HG02981 (cell line): ENCODE results near the gene AP4B1.

Source experiments
- ATAC-seq: cut with Tn5 transposase; IDR thresholded peaks from one replicate; pipeline ENCODE4 v1.9.1; 2021; ENCODE audit warnings: mild to moderate bottlenecking, moderate library complexity; ENCODE audit not compliant: unreplicated experiment

AP4B1 gene

GRCh38 chr1:113930499-113931161, 26.0 kb upstream of the AP4B1 start:
- peak; percentile 31 for ATAC-seq

DNA sequence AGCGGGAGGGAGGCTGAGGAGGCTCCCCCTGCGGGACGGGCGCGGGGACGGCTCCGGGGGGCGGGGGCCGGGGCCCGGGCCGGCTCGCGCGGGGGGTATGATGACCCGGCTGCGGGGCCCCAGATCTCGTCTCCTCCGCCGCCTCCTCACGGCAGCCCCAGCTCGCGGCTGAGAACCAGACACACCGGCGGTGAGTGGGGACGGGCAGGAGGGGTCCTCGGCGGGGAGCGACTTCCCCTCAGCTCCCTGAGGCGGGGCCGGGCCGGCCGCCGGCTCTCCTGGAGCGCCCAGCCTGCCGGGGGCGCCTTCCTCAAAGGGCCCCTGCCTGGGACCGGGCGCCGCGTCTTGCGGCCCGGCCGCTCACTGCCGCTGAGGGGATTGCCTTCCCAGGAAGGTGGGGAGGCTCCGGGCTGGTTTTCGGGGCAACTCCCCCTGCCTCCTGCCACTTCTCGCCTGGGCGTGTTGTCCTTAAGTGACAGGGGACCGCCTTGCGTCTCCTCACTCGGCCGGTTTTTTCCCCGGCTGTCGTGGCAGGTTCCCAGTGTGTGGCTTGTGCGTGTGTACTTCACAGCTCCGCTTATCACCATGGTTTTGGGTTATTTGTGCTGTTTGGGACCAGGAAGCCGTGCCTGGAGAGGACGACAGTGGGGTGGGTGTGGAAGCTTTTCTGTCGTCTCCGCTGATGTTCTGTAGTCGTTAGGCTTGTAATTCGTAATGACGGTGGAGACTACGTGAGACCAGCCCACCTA, 25.3 kb upstream of the AP4B1 start:
- peak; percentile 27 for ATAC-seq

DNA sequence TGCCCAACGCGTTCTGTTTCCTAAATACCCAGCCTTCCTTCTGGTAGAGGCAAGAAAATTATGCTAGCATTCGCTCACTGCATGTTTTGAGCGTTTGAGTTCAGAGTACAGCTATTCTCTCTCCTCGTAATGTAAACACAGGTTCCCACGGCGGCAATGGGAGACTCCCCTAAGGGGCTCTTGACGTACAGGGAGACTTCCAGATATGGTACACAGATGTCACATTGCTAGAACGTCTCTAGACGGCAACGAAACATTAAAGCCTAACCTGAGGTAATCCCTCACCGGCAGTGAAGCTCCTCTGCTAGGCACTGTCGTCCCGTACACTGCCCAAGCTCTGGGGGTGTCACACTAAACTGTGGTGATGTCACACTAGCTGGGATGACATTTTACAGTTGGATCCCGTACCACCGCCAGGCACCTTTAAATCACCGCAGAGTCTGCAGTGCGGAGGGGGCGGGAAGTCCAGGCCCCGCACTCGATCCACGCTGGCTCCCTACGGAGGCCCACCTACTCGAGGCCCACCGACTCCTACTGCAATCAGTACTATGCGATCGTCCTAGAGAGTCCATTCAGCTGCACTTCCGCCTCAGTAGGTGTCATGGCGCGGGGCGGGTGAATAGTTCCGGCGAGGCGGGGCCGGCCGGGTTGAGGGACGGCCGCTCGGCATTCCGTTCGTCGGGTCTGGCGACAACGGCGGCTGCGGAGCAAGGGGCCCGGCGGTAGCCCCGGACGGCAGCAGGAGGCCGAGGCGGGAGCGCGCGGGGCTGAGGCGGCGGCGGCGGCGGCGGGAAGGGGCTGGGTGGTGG, 24.5 kb upstream of the AP4B1 start, which contains the start of gene HIPK1:
Gene HIPK1, plus strand, starts transcription at position 384 of the 809 bp plus-strand sequence.
- peak; percentile 45 for ATAC-seq

DNA sequence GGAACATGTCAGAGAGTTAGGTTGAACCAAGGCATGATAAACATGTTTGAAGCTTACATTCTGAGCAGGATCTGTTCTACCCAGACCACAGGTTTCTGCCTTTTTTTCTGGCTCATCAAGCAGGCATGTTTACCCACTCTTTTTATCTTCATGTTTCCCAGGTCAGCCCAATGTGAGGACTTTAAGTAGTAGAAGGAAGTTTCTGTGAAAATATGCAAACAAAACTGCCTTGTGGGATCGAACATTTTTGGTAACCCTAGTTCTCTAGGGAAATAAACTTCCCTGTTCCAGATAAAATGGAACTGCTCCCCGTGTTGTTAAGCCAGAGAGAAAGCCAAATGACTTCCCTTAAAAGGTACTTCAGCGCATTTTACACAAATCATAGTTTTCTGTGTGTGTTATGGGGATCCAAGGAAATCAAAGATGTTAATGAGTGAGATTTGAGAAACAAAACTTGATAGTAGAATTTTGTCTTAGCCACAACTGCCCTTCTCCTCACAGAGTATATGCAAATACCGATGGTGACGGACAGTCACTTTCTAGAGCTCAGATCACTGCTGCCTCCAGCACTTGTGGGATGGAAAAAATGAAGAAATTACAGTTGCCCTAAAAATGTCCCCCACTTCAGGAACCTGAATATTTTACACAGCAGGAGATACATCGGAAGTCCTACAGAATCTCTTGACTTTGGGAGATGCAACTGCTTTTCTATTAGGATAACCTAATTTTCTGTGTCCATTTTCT, 23.8 kb upstream of the AP4B1 start:
- ATAC-seq: peak; percentile 21

DNA sequence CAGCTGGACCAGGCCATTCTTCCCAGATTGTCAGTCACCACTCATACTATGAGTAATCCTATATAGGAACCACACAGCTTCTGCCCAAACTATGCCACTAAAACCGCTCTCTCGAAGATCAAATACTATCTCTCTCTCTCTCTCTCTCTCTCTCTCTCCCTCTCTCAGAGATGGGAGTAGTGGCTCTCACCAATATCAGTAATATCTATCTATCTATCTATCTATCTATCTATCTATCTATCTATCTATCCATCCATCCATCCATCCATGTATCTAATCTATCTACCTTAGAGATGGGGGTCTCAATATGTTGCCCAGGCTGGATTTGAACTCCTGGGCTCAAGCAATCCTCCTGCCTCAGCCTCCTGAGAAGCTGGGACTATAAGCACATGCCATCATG, 19.9 kb upstream of the AP4B1 start:
- no peak for ATAC-seq

DNA sequence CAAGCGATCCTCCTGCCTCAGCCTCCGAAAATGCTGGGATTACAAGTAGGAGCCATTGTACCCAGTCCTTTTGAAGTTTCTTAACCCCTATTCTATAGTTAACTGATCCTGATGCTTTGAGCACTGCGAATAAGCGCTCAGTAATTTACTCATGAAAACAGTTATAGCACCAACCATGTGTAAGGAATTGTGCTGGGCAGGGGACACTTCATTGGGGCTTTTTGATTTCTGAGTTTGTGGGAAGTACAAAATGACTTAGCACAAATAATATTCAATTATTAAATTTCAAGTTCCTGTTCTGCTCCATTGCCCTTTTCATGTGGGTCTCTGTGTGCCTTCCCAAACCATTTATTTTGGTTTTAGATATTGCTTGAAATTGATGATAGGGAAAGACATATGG, 18.4 kb upstream of the AP4B1 start:
- ATAC-seq: no peak

DNA sequence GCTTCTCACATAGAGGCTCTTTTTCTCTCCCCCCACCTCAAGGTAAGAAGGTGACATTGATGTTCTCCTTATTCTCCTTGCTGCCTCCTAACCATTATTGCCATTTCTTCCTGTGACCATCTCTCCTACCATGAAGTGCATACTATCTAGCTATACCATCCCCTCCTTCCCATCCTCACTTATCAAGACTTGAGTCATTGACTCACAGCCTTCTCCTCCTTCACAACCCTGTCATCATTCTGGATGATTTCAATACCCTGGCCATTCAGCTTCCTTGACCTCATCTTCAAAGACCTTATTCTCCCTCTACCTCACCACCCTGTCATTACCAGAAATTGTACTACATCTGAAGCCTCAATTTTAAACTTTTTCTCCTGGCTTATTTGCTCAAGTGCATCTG, 13.6 kb upstream of the AP4B1 start:
- no peak for ATAC-seq

DNA sequence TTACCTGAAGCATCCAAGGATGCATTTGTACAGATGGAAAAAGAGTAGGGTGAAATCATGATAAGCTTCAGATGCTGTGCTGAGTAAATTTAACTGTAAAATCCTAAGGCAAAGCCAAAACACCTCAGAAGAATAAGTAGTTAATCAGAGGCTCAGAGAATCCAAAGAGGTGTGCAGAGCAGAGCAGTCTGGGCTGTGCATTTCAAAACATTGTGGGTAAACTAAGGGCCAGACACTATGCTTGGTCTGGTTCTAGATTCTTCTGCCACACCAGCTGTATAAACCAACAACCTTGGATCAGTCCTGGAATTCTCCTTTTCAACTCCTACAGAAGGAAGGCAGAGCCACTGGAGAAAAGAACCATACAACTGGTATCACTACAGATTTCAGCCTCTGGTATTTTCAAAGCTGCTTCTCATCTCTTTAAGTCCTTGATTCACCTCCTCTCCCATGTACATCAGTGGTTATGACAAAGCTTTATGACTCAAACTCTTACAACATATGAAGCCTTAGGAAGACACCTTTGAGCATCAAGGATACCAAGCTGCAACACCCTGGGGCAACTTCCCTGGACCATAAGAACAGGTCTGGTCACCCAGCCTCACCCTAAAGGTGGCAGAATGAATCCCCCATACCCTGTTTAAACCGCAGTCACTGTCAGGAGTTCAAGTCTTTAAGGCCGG, 12.9 kb upstream of the AP4B1 start:
- ATAC-seq: no peak

GRCh38 chr1:113916974-113917373, 12.4 kb upstream of the AP4B1 start:
- no peak for ATAC-seq

DNA sequence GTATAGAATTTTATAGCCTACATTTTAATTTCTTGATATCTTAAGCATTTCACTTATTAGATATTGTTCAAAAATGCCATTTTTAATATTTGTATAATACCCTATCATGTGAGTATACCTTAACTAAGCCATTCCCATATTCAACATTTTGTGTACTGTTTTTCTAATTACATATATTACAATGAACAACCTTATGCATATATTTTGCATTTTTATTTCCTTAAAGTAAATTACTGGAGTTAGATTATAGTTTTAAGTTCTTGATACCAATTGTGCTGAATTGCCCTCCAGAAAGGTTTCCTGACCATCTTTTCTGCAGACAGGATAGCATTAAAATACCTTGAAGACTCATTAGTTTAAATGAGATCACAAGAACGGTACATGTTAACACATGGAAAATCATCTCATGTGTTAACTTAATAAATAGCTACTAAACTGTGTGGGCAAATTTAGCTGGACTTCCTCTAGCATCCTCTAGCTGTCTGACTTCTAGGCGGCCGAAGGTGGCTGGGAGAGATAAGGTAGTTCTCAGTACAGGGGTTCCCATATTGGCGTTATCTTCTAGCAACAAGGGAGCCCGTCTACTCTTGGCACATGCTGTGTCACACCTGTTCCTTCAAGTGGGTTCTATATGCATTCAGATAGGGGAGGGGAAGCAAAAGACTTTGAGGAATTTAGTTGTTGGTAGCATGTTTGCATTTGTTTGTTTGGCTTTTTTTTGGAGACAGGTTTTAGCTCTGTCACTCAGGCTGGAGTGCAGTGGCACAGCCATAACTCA, 9.5 kb upstream of the AP4B1 start:
- ATAC-seq: no peak

DNA sequence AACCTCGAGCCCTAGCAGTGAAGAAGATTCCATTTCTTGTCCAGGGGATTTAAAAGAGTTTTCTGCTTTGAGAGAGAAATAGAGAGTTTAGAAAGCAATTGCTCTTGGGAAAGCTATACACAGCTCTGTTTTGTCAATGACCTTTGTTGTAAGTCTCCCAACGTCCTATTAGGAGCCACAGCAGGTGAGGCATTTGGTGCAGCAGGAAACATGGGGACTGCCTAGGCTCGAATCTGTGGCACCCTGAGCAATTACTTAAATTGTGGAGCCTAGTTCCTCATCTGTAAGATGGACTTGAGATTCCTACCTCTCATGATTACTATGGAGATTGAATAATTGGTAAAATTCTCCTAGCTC, 8.7 kb upstream of the AP4B1 start:
- ATAC-seq: no peak

GRCh38 chr1:113912594-113913311, 8.2 kb upstream of the AP4B1 start:
- no peak for ATAC-seq

DNA sequence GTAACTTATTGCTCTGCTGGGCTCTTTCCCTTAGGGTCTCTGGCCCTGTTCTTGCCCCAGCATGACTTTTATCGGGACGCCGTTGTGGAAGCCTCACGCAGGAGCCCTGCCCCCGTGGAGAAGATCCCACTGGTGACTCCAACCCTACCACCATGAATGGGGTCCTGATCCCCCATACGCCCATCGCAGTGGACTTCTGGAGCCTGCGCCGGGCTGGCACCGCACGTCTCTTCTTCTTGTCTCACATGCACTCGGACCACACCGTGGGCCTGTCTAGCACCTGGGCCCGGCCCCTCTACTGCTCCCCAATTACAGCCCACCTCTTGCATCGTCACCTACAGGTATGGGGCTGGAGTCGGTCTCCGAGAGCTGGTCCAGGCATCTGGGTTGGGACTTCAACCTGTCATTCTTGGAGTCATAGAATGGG, 849 bp upstream of the AP4B1 start:
- ATAC-seq: peak; percentile 3

- ATAC-seq: peak; percentile 22
Measured at GRCh38 chr1:113904293-113904673, 316 bp downstream of the AP4B1 start.

DNA sequence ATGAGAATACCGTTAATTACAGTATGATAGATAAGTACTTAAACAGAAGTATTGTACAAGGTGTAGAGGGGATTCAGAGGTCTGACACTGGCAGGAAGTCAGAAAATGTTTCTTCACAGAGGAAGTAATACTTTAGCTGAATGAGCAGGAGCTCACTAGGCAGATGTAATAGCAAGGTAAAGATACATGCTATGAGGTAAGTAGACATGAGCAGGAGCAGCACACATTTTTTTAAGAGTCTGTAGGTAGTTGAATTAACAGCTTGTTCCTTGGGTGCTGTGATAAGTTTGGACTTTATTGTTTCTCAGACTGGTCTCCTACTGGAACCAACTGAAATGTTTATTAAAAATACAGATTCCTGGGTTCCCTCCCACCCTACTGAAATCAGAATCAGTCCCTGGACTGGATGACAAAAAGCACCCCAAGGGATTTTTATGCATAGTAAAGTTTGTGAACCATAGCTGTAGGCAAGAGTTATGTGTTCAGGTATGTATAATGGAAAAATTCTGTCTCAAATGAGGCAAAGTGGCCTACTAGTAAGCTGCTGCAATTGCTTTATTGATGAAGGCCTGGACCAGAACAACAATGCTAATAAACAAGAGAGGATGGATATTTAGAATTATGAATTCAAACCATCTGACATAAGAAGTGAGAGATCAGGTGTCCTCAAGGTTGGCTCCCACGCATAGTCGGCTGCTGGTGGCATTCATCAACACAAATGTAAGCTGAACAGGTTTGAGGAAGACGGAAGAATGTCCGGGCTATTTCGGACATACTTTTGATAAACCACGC, 902 bp downstream of the AP4B1 start:
- no peak for ATAC-seq

GRCh38 chr1:113901191-113901590, 3.4 kb downstream of the AP4B1 start:
- ATAC-seq: no peak

DNA sequence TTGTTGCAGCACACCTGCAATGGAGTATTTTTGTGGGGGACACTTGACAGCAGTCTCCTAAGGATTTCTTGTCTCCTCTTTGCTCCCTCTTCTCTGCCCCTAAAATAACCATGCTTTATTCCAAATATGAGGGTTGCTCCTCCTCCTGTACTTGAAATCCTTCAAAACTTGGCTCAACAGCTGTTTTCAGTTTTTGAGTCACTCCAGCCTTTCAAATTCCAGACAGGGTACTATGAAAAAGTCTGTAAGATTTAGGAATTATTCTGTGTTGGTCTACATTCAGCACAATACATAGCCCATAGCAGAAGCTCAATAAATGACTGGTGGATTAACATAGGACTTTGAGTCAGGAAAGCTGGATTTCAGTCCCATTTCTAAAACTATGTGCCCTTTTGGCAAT, 5.5 kb downstream of the AP4B1 start:
- ATAC-seq: no peak

- no peak for ATAC-seq
Measured at GRCh38 chr1:113898241-113898814, 6.3 kb downstream of the AP4B1 start.
